T-cell (primary cell): Measurements from ENCODE around the gene UNC5C. TPM values are rescaled to one million over a fixed set of nuclear protein-coding genes. Genes with fewer than 3 reads are reported as not detected.

Source experiments
- ATAC-seq, 4 experiments: fragments of 200-7000 bp in 3 of 4; fragments of 150-1000 bp in 1 of 4; cut with Tn5 transposase; replicated peaks in 1 of 4; 1 replicate in 3 of 4; 2 replicates in 1 of 4; pipeline ENCODE4 v1.10.0; 2021; ENCODE audit warnings: moderate library complexity in 3 of 4, mild to moderate bottlenecking in 2 of 4, moderate number of reproducible peaks in 1 of 4
- CTCF ChIA-PET, 2 donors: fragments of 300-600 bp; sonication (Branson Sonifier 250); formaldehyde crosslinking; loops; one replicate each; lab custom pipeline; 2022; ENCODE audit warnings: antibody characterized with exemption in 2 of 2; lab: Charles Lee
- POLR2A ChIA-PET, 2 donors: fragments of 300-600 bp; sonication (Branson Sonifier 250); formaldehyde crosslinking; loops; one replicate each; lab custom pipeline; 2022; ENCODE audit warnings: antibody characterized with exemption in 2 of 2; lab: Charles Lee
- DNase-seq, 35 experiments: peaks; one replicate each; pipeline versions ENCODE4 v3.0.0 to v3.0.0-alpha.2; 2013 to 2023
- H3K27ac ChIP-seq: one replicate; pipeline ENCODE4 v1.5.1; 2013; ENCODE audit warnings: low read length
- H3K27me3 ChIP-seq, 2 experiments: replicated peaks in 1 of 2; 1 replicate in 1 of 2; 2 replicates in 1 of 2; pipeline versions ENCODE4 v1.6.1 to v1.7.0; 2013; ENCODE audit warnings: low read length in 1 of 2, mixed read lengths in 1 of 2; ENCODE audit not compliant: control insufficient read depth in 2 of 2, insufficient read depth in 2 of 2; ENCODE audit errors: extremely low read depth in 1 of 2
- H3K36me3 ChIP-seq, 2 donors: 1 replicate in 1 of 2; 2 replicates in 1 of 2; pipeline versions ENCODE4 v1.6.1 to v1.7.0; 2013; ENCODE audit warnings: low read length in 1 of 2; ENCODE audit not compliant: control insufficient read depth in 2 of 2, insufficient read depth in 1 of 2; ENCODE audit errors: extremely low read depth in 1 of 2
- H3K4me1 ChIP-seq, 2 experiments: 1 replicate in 1 of 2; 2 replicates in 1 of 2; pipeline versions ENCODE4 v1.6.1 to v1.7.0; 2013; ENCODE audit warnings: low read length in 2 of 2, mixed read lengths in 1 of 2; ENCODE audit not compliant: insufficient read depth in 2 of 2, control insufficient read depth in 1 of 2; ENCODE audit errors: extremely low read depth in 1 of 2
- H3K4me3 ChIP-seq, 2 donors: 1 replicate in 1 of 2; 2 replicates in 1 of 2; pipeline versions ENCODE4 v1.5.1 to v1.7.0; 2013; ENCODE audit warnings: mild to moderate bottlenecking in 2 of 2, low read length in 1 of 2, moderate library complexity in 1 of 2; ENCODE audit not compliant: control insufficient read depth in 1 of 2; ENCODE audit errors: extremely low read depth in 1 of 2
- H3K9me3 ChIP-seq: 2 replicates; pipeline ENCODE4 v1.7.0; 2013
- H3K27ac Mint-ChIP-seq, 2 donors: one replicate each; pipeline ENCODE4 v1.8.0; 2020 to 2021; ENCODE audit warnings: mild to moderate bottlenecking in 2 of 2, mixed read lengths in 2 of 2
- H3K27me3 Mint-ChIP-seq, 2 donors: one replicate each; pipeline ENCODE4 v1.8.0; 2021 to 2022; ENCODE audit warnings: mixed read lengths in 2 of 2
- H3K36me3 Mint-ChIP-seq: one replicate; pipeline ENCODE4 v1.8.0; 2021; ENCODE audit warnings: mixed read lengths
- H3K4me1 Mint-ChIP-seq, 3 donors: one replicate each; pipeline ENCODE4 v1.8.0; 2020 to 2022; ENCODE audit warnings: mixed read lengths in 3 of 3, mild to moderate bottlenecking in 1 of 3
- H3K4me3 Mint-ChIP-seq, 3 donors: one replicate each; pipeline ENCODE4 v1.8.0; 2020 to 2022; ENCODE audit warnings: mild to moderate bottlenecking in 3 of 3, mixed read lengths in 3 of 3, moderate library complexity in 3 of 3
- H3K9me3 Mint-ChIP-seq, 3 donors: one replicate each; pipeline ENCODE4 v1.8.0; 2020 to 2022; ENCODE audit warnings: mixed read lengths in 3 of 3
- WGBS: methylation state at CpG from one replicate; pipeline ENCODE4 v1.1.5; 2013; ENCODE audit warnings: missing lambda C conversion rate; ENCODE audit not compliant: insufficient coverage; 5-methylcytosine and 5-hydroxymethylcytosine counted together
- total RNA-seq, 35 experiments: library from RNA in 6 of 35; stranded (reverse) in 6 of 35; fragments of 120-200 nt in 1 of 35; gene quantifications; one replicate each; pipeline versions ENCODE4 v1.2.1 to v1.2.4 and lab custom pipeline; 2013 to 2026

Gene UNC5C
- total RNA-seq, 5 donors from 2014 or later (not counting 1 experiment from before 2014, with no cell fraction given), result not detected

DNA sequence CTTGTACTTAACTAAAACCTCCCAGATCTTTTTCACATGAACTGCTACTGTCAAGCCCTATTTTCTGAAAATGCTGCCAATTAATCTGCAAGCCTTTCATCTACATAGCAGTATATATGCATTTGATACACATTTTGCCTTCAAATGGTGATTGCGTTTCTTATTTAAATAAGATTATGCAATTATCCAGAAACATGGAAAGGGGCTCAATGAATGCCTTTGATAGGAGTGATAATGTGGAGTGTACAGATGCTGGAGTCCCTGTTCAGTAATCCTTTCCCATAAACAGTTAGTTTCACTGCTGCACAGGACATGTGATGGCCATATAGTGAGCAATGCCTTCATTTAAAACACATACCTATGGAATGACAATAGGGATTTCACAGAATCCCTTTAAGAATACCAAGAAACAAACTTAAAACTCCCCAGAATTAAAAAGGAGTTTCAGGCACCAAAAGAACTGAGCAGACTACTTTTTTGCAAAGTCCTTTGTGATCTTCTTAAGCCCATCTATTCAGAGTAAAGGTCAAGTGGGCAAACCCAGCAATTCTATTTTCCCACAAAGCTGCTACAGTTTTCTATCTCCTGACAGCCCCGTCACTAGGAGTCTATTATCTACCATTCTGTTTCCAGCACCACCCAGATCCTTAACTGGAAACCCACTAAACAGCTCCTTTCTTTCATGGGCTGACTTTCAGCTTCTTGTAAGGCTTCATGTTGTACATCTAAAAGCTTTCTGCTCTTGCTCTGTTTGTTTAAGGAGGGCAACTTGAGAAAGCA, 120.3 kb downstream of the UNC5C start:
- H3K36me3 Mint-ChIP-seq, result no peaks in the 10 kb centered on the region
- DNase-seq (no peak), ATAC-seq (no peak)
- Histone ChIP-seq H3K4me1 (no peaks in the 10 kb centered on the region), H3K27me3 (no peaks in the 10 kb centered on the region), H3K9me3 (no peaks in the 10 kb centered on the region), H3K27ac (no peak overlapping the region), H3K36me3 (no peaks in the 10 kb centered on the region), H3K4me3 (no peak overlapping the region)
- no CpG with 5 or more reads among the region's 2 CpGs for WGBS
- H3K4me3 Mint-ChIP-seq, result no peak overlapping the region
- no peaks in the 10 kb centered on the region for H3K9me3 Mint-ChIP-seq
- ChIA-PET CTCF (no interaction called here), POLR2A (no interaction called here)
- peaks cover 0 to 4% of the 10 kb centered on the region in 2 donors for H3K27me3 Mint-ChIP-seq
- H3K4me1 Mint-ChIP-seq, result peaks cover 0 to 4% (median 3%) of the 10 kb centered on the region in 3 donors
- H3K27ac Mint-ChIP-seq, result no peak overlapping the region

DNA sequence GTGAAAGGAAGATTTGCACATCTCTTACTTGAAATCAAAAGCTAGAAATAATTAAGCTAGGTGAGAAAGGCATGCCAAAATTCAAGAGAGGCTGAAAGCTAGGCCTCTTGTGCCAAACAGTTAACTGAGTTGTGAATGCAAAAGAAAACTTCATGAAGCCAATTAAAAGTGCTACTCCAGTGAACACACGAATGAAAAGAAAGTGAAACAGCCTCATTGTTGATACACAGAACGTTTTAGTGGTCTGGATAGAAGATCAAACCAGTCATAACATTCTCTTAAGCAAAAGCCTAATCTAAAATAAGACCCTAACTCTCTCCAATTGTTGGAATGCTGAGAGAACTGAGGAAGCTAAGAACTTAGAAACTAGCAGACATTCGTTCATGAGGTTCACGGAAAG, 122.3 kb downstream of the UNC5C start:
- H3K27ac Mint-ChIP-seq, result no peak overlapping the region
- no peak for ATAC-seq
- ChIA-PET POLR2A (no interaction called here), CTCF (no interaction called here)
- DNase-seq, result no peak
- no CpG with 5 or more reads among the region's 4 CpGs for WGBS
- peaks cover 0 to 4% (median 3%) of the 10 kb centered on the region in 3 donors for H3K4me1 Mint-ChIP-seq
- no peaks in the 10 kb centered on the region for H3K9me3 ChIP-seq
- no peak overlapping the region for H3K4me3 ChIP-seq
- no peaks in the 10 kb centered on the region for H3K36me3 ChIP-seq
- H3K9me3 Mint-ChIP-seq, result no peaks in the 10 kb centered on the region
- no peak overlapping the region for H3K4me3 Mint-ChIP-seq
- H3K4me1 ChIP-seq, result no peaks in the 10 kb centered on the region
- peaks cover 0 to 4% of the 10 kb centered on the region in 2 donors for H3K27me3 Mint-ChIP-seq
- H3K27ac ChIP-seq, result no peak overlapping the region
- no peaks in the 10 kb centered on the region for H3K27me3 ChIP-seq
- H3K36me3 Mint-ChIP-seq, result no peaks in the 10 kb centered on the region

DNA sequence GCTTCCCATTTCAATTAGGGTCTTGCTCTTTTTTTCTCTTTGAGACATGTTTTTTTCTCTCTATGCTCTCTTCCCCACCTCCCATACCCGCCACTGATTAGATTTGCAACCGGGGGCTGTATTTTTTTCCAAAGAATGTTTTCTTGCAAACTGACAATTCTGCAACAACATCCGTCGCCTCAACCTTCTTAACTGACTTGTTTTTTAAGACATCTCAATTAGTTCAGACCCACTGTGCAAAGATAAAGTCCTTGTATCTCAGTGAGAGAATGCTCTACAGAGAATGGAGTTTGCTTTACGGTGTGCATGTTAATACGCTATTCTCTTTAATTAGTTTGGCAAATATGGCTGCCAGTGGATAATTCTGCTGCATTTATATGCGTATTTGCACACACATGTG, 126.3 kb downstream of the UNC5C start:
- DNase-seq (no peak), ATAC-seq (no peak)
- Histone ChIP-seq H3K9me3 (no peaks in the 10 kb centered on the region), H3K4me3 (no peak overlapping the region), H3K36me3 (no peaks in the 10 kb centered on the region), H3K4me1 (peaks cover 0 to under 1% of the 10 kb centered on the region in 2 experiments), H3K27ac (no peak overlapping the region), H3K27me3 (no peaks in the 10 kb centered on the region)
- Mint-ChIP-seq H3K4me1 (peaks cover 0 to 4% (median 3%) of the 10 kb centered on the region in 3 donors), H3K27me3 (no peaks in the 10 kb centered on the region), H3K27ac (no peak overlapping the region), H3K36me3 (no peaks in the 10 kb centered on the region), H3K4me3 (no peak overlapping the region), H3K9me3 (no peaks in the 10 kb centered on the region)
- ChIA-PET POLR2A (no interaction called here), CTCF (no interaction called here)
- WGBS, result no CpG with 5 or more reads among the region's 7 CpGs

DNA sequence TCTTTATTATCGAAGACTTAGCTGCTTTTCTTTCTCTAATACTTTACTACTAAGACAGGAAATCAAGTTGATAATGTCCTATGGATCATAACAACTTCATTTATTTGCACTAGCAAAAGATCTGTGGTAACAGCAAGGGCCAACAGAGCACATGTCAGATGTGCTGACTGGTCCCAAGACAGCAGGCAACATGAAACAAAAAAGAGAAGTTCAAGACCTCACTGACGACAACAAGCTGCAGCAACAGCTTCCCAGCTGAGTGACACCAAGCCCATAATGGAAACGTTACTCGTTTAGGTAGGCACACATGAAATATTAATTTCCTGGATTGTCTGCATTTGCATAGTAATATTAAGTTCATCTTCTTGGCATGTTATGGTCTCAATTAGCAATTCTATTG, 126.9 kb downstream of the UNC5C start:
- 38% methylated on average over 1 of the region's 4 CpGs for WGBS

DNA sequence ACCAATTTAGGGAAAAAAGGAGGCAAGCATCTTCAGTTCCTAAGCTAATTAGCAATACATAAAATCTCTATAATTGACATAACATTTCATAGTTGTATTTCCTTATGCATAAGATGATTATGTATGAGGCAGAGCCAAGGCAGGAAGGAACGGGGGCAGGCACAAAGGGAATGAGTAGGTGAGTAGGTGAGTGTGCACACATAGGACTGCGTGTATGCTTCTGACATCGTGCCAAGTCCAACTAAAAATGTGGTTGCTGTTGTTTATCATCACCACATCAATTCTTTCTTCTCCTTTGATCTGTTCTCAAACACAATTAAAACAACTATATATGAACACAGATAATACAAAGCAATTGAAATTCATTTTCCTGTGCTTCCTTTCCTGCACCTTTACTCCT, 131.2 kb downstream of the UNC5C start:
- Mint-ChIP-seq H3K36me3 (no peaks in the 10 kb centered on the region), H3K4me3 (no peak overlapping the region), H3K27ac (no peak overlapping the region), H3K9me3 (no peaks in the 10 kb centered on the region), H3K27me3 (peaks cover 0 to 2% of the 10 kb centered on the region in 2 donors), H3K4me1 (no peaks in the 10 kb centered on the region)
- no peak for DNase-seq
- WGBS, result no CpG with 5 or more reads among the region's 3 CpGs
- ATAC-seq, result no peak
- Histone ChIP-seq H3K27me3 (no peaks in the 10 kb centered on the region), H3K4me3 (no peak overlapping the region), H3K4me1 (peaks cover 0 to 2% of the 10 kb centered on the region in 2 experiments), H3K9me3 (no peaks in the 10 kb centered on the region), H3K36me3 (no peaks in the 10 kb centered on the region), H3K27ac (no peak overlapping the region)
- ChIA-PET POLR2A (no interaction called here), CTCF (no interaction called here)

More for the DNA sequence above, 126.9 kb downstream of the UNC5C start:
- no peak overlapping the region for H3K4me3 ChIP-seq
- H3K9me3 ChIP-seq, result no peaks in the 10 kb centered on the region
- Mint-ChIP-seq H3K27ac (no peak overlapping the region), H3K36me3 (no peaks in the 10 kb centered on the region), H3K27me3 (no peaks in the 10 kb centered on the region), H3K9me3 (no peaks in the 10 kb centered on the region), H3K4me3 (no peak overlapping the region), H3K4me1 (peaks cover 0 to 2% (median 2%) of the 10 kb centered on the region in 3 donors)
- no peaks in the 10 kb centered on the region for H3K36me3 ChIP-seq
- CTCF ChIA-PET, result no interaction called here
- H3K27ac ChIP-seq, result no peak overlapping the region
- ATAC-seq (no peak), DNase-seq (no peak)
- H3K27me3 ChIP-seq, result no peaks in the 10 kb centered on the region
- peaks cover 0 to 2% of the 10 kb centered on the region in 2 experiments for H3K4me1 ChIP-seq
- POLR2A ChIA-PET, result no interaction called here

DNA sequence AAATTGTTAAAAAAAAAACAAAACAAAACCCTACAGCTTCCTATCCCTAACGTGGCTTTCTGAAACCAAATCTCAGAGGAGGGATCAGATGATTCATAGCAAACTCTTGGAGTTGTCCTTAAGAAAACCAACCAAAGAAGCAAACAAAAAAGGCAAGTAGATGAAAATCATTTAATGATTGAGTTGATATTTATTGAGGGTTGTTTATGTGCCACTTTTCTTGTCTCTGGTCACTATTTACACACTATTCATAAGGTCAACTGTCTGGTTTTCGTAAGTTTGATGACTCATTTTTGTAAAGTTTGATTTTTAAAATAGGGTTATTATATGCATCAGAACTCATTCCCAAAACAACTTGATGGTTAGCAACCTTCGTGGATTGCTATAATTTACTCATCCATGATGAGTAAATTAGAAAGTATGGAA, 133.4 kb downstream of the UNC5C start:
- Histone ChIP-seq H3K27ac (no peak overlapping the region), H3K9me3 (no peaks in the 10 kb centered on the region), H3K36me3 (no peaks in the 10 kb centered on the region), H3K4me3 (no peak overlapping the region), H3K27me3 (no peaks in the 10 kb centered on the region), H3K4me1 (peaks cover 0 to 2% of the 10 kb centered on the region in 2 experiments)
- CTCF ChIA-PET, result no interaction called here
- POLR2A ChIA-PET, result no interaction called here
- no peak for DNase-seq
- H3K4me3 Mint-ChIP-seq, result no peak overlapping the region
- H3K36me3 Mint-ChIP-seq, result no peaks in the 10 kb centered on the region
- no CpG with 5 or more reads among the region's 3 CpGs for WGBS
- no peaks in the 10 kb centered on the region for H3K9me3 Mint-ChIP-seq
- peaks cover 4% of the 10 kb centered on the region in 2 donors for H3K27me3 Mint-ChIP-seq
- no peaks in the 10 kb centered on the region for H3K4me1 Mint-ChIP-seq
- no peak overlapping the region for H3K27ac Mint-ChIP-seq
- no peak for ATAC-seq
